CD14-positive monocyte (primary cell): Measurements from ENCODE around the gene KRTAP5-5. TPM values are rescaled to one million over a fixed set of nuclear protein-coding genes. Genes with fewer than 3 reads are reported as not detected.

Experiments used
- DNase-seq, 3 donors: peaks; one replicate each; pipeline ENCODE4 v3.0.0-alpha.2; 2011 to 2022
- H2AFZ ChIP-seq: 2 replicates; pipeline ENCODE4 v1.6.0; 2012; ENCODE audit warnings: mild to moderate bottlenecking, low read depth, low read length, inconsistent platforms; ENCODE audit not compliant: insufficient read depth, poor library complexity, severe bottlenecking
- H3K27ac ChIP-seq, 2 donors: 1 replicate in 1 of 2; 2 replicates in 1 of 2; pipeline ENCODE4 v1.5.1; 2012 to 2013; ENCODE audit warnings: low read length in 2 of 2, control low read depth in 1 of 2, inconsistent platforms in 1 of 2, low read depth in 1 of 2, mild to moderate bottlenecking in 1 of 2
- H3K27me3 ChIP-seq, 2 donors: one replicate each; pipeline versions ENCODE4 v1.6.0 to v1.6.1; 2011 to 2013; ENCODE audit warnings: low read length in 2 of 2; ENCODE audit not compliant: control insufficient read depth in 2 of 2, insufficient read depth in 2 of 2
- H3K36me3 ChIP-seq, 2 donors: replicated peaks in 1 of 2; 1 replicate in 1 of 2; 2 replicates in 1 of 2; pipeline versions ENCODE4 v1.5.1 to v1.6.1; 2012 to 2013; ENCODE audit warnings: low read length in 2 of 2, control low read depth in 1 of 2, inconsistent platforms in 1 of 2, mild to moderate bottlenecking in 1 of 2; ENCODE audit not compliant: insufficient read depth in 2 of 2, control insufficient read depth in 1 of 2
- H3K4me1 ChIP-seq, 2 donors: 1 replicate in 1 of 2; 2 replicates in 1 of 2; pipeline versions ENCODE4 v1.5.1 to v1.6.1; 2012 to 2013; ENCODE audit warnings: low read length in 2 of 2, control low read depth in 1 of 2, inconsistent platforms in 1 of 2, mild to moderate bottlenecking in 1 of 2, moderate library complexity in 1 of 2; ENCODE audit not compliant: insufficient read depth in 2 of 2, control insufficient read depth in 1 of 2
- H3K4me2 ChIP-seq: replicated peaks from 2 replicates; pipeline ENCODE3; 2012; ENCODE audit warnings: low read length, moderate library complexity, mild to moderate bottlenecking; ENCODE audit not compliant: poor library complexity, severe bottlenecking; ENCODE audit errors: extremely low read depth
- H3K4me3 ChIP-seq, 3 experiments: fragments of 200-600 bp in 1 of 3; sonication (generic) in 1 of 3; replicated peaks in 1 of 3; 1 replicate in 2 of 3; 2 replicates in 1 of 3; pipeline ENCODE4 v1.5.1; 2011 to 2013; ENCODE audit warnings: low read length in 3 of 3, mild to moderate bottlenecking in 3 of 3, control low read depth in 2 of 3, low read depth in 2 of 3, inconsistent platforms in 1 of 3, moderate library complexity in 1 of 3
- H3K79me2 ChIP-seq: 2 replicates; pipeline ENCODE4 v1.6.0; 2012; ENCODE audit warnings: mild to moderate bottlenecking, control low read depth, inconsistent platforms, low read length, moderate library complexity; ENCODE audit not compliant: insufficient read depth
- H3K9ac ChIP-seq: 2 replicates; pipeline ENCODE4 v1.6.0; 2017; ENCODE audit warnings: low read length, mild to moderate bottlenecking; ENCODE audit not compliant: insufficient read depth, poor library complexity, severe bottlenecking
- H3K9me3 ChIP-seq, 2 donors: replicated peaks in 1 of 2; 1 replicate in 1 of 2; 2 replicates in 1 of 2; pipeline versions ENCODE4 v1.5.1 to v1.6.1; 2012 to 2013; ENCODE audit warnings: low read length in 2 of 2, control low read depth in 1 of 2; ENCODE audit not compliant: control insufficient read depth in 1 of 2, insufficient read depth in 1 of 2
- H4K20me1 ChIP-seq: 2 replicates; pipeline ENCODE4 v1.6.0; 2012; ENCODE audit warnings: mild to moderate bottlenecking, low read length, control low read depth, moderate library complexity; ENCODE audit not compliant: insufficient read depth
- H3K27ac Mint-ChIP-seq, 7 donors: one replicate each; pipeline ENCODE4 v1.8.0; 2020; ENCODE audit warnings: mild to moderate bottlenecking in 7 of 7, mixed read lengths in 7 of 7, moderate library complexity in 6 of 7, inconsistent platforms in 2 of 7
- H3K27me3 Mint-ChIP-seq, 3 donors: one replicate each; pipeline ENCODE4 v1.8.0; 2021 to 2022; ENCODE audit warnings: low read depth in 3 of 3, mild to moderate bottlenecking in 3 of 3, mixed read lengths in 3 of 3, moderate library complexity in 3 of 3, inconsistent platforms in 1 of 3
- H3K36me3 Mint-ChIP-seq, 2 donors: one replicate each; pipeline ENCODE4 v1.8.0; 2020; ENCODE audit warnings: mixed read lengths in 2 of 2, inconsistent platforms in 1 of 2, mild to moderate bottlenecking in 1 of 2
- H3K4me1 Mint-ChIP-seq: one replicate; pipeline ENCODE4 v1.8.0; 2020; ENCODE audit warnings: mild to moderate bottlenecking, mixed read lengths
- H3K4me3 Mint-ChIP-seq, 2 donors: one replicate each; pipeline ENCODE4 v1.8.0; 2020; ENCODE audit warnings: mild to moderate bottlenecking in 2 of 2, mixed read lengths in 2 of 2, moderate library complexity in 1 of 2
- H3K9me3 Mint-ChIP-seq, 7 donors: one replicate each; pipeline ENCODE4 v1.8.0; 2020 to 2022; ENCODE audit warnings: mixed read lengths in 7 of 7, mild to moderate bottlenecking in 6 of 7, moderate library complexity in 6 of 7, inconsistent platforms in 2 of 7
- WGBS: methylation state at CpG from one replicate; pipeline ENCODE4 v1.1.5; 2013; ENCODE audit warnings: missing lambda C conversion rate; ENCODE audit not compliant: insufficient coverage; 5-methylcytosine and 5-hydroxymethylcytosine counted together
- intact Hi-C, 2 donors: fragments of 100-400 bp; cut with micrococcal nuclease; formaldehyde crosslinking; loops; one replicate each; pipeline versions ENCODE4 v1.15.0 to v1.15.1; 2023
- polyA plus RNA-seq, 3 donors: library from polyadenylated mRNA; depleted of rRNA in 1 of 3; unstranded in 2 of 3; stranded (reverse) in 1 of 3; fragments of 300-500 nt in 2 of 3; fragments of >200 nt in 1 of 3; fragmentation: Illumina TruSeq in 2 of 3; gene quantifications; 1 replicate in 2 of 3; 2 replicates in 1 of 3; pipeline ENCODE4 v1.2.3, GENCODE V29; 2012 to 2021
- TF ChIP-seq, protein P1 (sequence below): fragments of 200-600 bp; IDR thresholded peaks from one replicate; pipeline ENCODE4 v1.8.0; 2022; ENCODE audit warnings: antibody characterized with exemption, mild to moderate bottlenecking

KRTAP5-5 gene
- polyA plus RNA-seq, 3 donors: not detected

DNA sequence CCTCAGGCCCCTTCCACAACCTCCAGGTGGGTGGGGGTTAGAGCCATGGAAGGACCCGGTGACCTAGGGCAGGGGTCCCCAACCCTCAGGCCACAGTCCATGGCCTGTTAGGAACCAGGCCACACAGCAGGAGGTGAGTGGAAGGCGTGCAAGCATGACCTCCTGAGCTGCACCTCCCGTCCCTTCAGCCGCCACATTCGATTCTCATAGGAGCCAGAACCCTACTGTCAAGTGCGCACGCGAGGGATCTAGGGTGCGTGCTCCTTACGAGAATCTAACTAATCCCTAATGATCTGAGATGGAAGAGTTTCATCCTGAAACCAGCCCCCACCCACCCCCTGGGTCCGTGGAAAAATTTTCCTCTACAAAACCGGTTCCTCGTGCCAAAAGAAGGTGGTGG lies 4.0 kb upstream of the KRTAP5-5 start:
- no peaks in the 10 kb centered on the region for H3K9me3 ChIP-seq
- no peaks in the 10 kb centered on the region for H3K79me2 ChIP-seq
- no peaks in the 10 kb centered on the region for H4K20me1 ChIP-seq
- H3K4me1 Mint-ChIP-seq: peaks cover 3% of the 10 kb centered on the region
- no peak overlapping the region for H3K27ac ChIP-seq
- DNase-seq: no peak
- H3K9me3 Mint-ChIP-seq: no peaks in the 10 kb centered on the region
- TF ChIP-seq, protein P1, sequence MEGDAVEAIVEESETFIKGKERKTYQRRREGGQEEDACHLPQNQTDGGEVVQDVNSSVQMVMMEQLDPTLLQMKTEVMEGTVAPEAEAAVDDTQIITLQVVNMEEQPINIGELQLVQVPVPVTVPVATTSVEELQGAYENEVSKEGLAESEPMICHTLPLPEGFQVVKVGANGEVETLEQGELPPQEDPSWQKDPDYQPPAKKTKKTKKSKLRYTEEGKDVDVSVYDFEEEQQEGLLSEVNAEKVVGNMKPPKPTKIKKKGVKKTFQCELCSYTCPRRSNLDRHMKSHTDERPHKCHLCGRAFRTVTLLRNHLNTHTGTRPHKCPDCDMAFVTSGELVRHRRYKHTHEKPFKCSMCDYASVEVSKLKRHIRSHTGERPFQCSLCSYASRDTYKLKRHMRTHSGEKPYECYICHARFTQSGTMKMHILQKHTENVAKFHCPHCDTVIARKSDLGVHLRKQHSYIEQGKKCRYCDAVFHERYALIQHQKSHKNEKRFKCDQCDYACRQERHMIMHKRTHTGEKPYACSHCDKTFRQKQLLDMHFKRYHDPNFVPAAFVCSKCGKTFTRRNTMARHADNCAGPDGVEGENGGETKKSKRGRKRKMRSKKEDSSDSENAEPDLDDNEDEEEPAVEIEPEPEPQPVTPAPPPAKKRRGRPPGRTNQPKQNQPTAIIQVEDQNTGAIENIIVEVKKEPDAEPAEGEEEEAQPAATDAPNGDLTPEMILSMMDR: no peak
- H3K4me1 ChIP-seq: no peaks in the 10 kb centered on the region
- no peak overlapping the region for H3K27ac Mint-ChIP-seq
- no peak overlapping the region for H3K4me3 Mint-ChIP-seq
- peaks cover 0 to 10% of the 10 kb centered on the region in 2 donors for H3K27me3 ChIP-seq
- no peaks in the 10 kb centered on the region for H3K36me3 Mint-ChIP-seq
- WGBS: 90% methylated on average over 5 of the region's 13 CpGs
- intact Hi-C loops: no loop called here
- H3K4me3 ChIP-seq: no peak overlapping the region
- H3K9ac ChIP-seq: no peak overlapping the region
- no peak overlapping the region for H2AFZ ChIP-seq
- no peak overlapping the region for H3K4me2 ChIP-seq
- H3K27me3 Mint-ChIP-seq: peaks cover 10 to 43% (median 13%) of the 10 kb centered on the region in 3 donors
- H3K36me3 ChIP-seq: no peaks in the 10 kb centered on the region

GRCh38 chr11:1628506-1629325 lies 859 bp upstream of the KRTAP5-5 start:
- TF ChIP-seq, protein P1: peak; percentile 92
- 22% methylated on average over 33 of the region's 35 CpGs for WGBS
- H3K27ac ChIP-seq: no peak overlapping the region
- H3K79me2 ChIP-seq: no peaks in the 10 kb centered on the region
- no peak overlapping the region for H3K4me3 ChIP-seq
- no peak overlapping the region for H2AFZ ChIP-seq
- DNase-seq: peak; percentile 9 to 36 (median 14)
- no peak overlapping the region for H3K9ac ChIP-seq
- peak overlapping the region in 1 of 7 donors; percentile 39 for H3K27ac Mint-ChIP-seq
- peaks cover 3% of the 10 kb centered on the region for H3K4me1 Mint-ChIP-seq
- H3K4me3 Mint-ChIP-seq: peak overlapping the region in 1 of 2 donors; percentile 37
- no peaks in the 10 kb centered on the region for H3K9me3 ChIP-seq
- H3K36me3 ChIP-seq: no peaks in the 10 kb centered on the region
- H3K27me3 Mint-ChIP-seq: peaks cover 10 to 47% (median 15%) of the 10 kb centered on the region in 3 donors
- H3K36me3 Mint-ChIP-seq: no peaks in the 10 kb centered on the region
- no peak overlapping the region for H3K4me2 ChIP-seq
- peaks cover 0 to 10% of the 10 kb centered on the region in 2 donors for H3K27me3 ChIP-seq
- intact Hi-C loops: loop anchor here in 1 of 2 donors (1.0 kb wide), 1 partner anchor 7 kb away; no protein-coding TSS in a partner anchor
- H3K4me1 ChIP-seq: no peaks in the 10 kb centered on the region
- no peaks in the 10 kb centered on the region for H4K20me1 ChIP-seq
- no peaks in the 10 kb centered on the region for H3K9me3 Mint-ChIP-seq
